Measurements from ENCODE around the gene MAP3K13. TPM values are rescaled to one million over a fixed set of nuclear protein-coding genes. Genes with fewer than 3 reads are reported as not detected.
A peak's percentile ranks its signal among the peaks of the same experiment; 100 is the strongest.
"Not testable (repeated sequence)": the region's sequence is repeated elsewhere in the genome, so short reads cannot be mapped to it uniquely, and the experiment has no call there.

The MAP3K13 gene
- total and polyA plus RNA-seq, 4 donors: 35.3 to 56.3 (median 41.7) TPM

DNA sequence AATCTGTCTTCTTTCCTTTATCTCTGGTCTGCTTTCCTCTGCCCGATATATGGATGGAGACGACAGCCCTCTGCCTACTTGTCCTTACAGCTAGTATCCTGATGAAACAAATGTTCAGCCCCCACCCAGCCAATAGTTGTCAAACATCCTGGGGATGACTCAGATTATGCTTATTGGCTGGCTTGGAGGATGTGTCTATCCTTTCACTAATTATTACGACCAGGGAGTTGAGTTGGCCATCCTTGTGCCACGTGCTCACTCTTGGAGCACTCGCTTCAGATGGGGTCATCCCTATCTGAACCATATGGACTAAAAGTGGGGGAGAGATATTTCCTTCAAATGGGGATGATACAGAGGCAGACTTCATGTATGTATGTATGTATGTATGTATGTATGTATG is 6.4 kb upstream of the MAP3K13 start:
- Histone ChIP-seq H3K9me3 (ENCODE audit: control insufficient read depth, insufficient read depth, low read length) (no peaks in the 10 kb centered on the region), H3K27ac (ENCODE audit: low read depth, low read length) (no peak overlapping the region), H3K36me3 (ENCODE audit: control insufficient read depth, insufficient read depth, low read length) (no peaks in the 10 kb centered on the region), H3K4me1 (ENCODE audit: control insufficient read depth, insufficient read depth, low read length) (no peaks in the 10 kb centered on the region), H3K4me3 (ENCODE audit: low read depth, low read length) (no peak overlapping the region), H3K27me3 (ENCODE audit: control insufficient read depth, insufficient read depth, low read length) (no peaks in the 10 kb centered on the region)
- 80% methylated on average over 2 of the region's 5 CpGs for WGBS (ENCODE audit: insufficient coverage)
- DNase-seq (ENCODE audit: low read depth in 4 of 6, low spot score in 6 of 6): no peak

DNA sequence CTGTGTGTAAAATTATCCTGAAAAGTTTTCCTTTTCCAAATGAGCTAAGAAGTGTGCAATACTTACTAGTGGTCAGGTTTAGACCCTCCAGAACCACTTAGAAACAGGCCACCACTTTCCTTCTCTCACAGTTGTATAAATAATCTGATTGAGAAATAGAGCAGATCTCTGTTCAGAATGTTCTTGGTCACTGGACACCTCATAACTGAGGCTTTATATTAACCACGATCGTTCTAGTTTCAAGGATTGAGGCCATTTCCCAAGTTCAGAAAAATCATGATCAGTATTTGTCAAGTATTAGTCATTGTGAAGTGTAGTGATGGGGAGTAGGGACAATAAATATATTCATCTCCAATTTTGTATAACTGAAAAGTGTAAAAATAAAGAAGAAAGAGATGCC is 1.0 kb upstream of the MAP3K13 start:
- WGBS (ENCODE audit: insufficient coverage): no CpG with 5 or more reads among the region's 2 CpGs
- Histone ChIP-seq H3K27ac (ENCODE audit: low read depth, low read length) (no peak overlapping the region), H3K4me1 (ENCODE audit: control insufficient read depth, insufficient read depth, low read length) (no peaks in the 10 kb centered on the region), H3K27me3 (ENCODE audit: control insufficient read depth, insufficient read depth, low read length) (no peaks in the 10 kb centered on the region), H3K4me3 (ENCODE audit: low read depth, low read length) (no peak overlapping the region), H3K36me3 (ENCODE audit: control insufficient read depth, insufficient read depth, low read length) (no peaks in the 10 kb centered on the region), H3K9me3 (ENCODE audit: control insufficient read depth, insufficient read depth, low read length) (no peaks in the 10 kb centered on the region)
- no peak for DNase-seq (ENCODE audit: low read depth in 4 of 6, low spot score in 6 of 6)

DNA sequence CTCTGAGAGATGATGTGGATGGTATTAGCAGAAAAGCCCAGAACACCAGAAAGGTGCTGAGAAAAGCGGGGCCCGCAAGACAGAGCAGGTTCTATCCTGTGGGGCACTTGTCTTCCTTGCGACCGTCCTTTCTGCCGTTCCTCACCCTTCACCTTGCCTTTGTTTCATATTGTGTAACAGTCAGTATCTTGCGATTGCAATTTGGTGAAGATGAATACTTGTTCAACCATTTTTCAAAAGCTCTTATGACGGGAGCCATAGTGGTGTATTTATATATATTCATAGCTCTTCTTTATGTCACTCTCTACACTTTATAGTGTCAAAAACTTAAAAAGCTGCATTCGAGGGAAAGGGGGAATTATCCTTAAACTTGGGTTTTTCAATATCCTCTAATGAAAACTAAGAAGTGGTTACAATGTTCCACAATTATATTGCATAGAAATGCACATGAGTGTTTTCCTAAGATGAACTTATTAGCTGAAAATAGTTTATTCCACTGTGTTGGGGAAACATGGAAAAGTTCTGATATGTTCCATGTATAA is 797 bp downstream of the MAP3K13 start:
- Histone ChIP-seq H3K9me3 (ENCODE audit: control insufficient read depth, insufficient read depth, low read length) (no peaks in the 10 kb centered on the region), H3K27ac (ENCODE audit: low read depth, low read length) (peak overlapping the region; percentile 90), H3K4me1 (ENCODE audit: control insufficient read depth, insufficient read depth, low read length) (no peaks in the 10 kb centered on the region), H3K27me3 (ENCODE audit: control insufficient read depth, insufficient read depth, low read length) (no peaks in the 10 kb centered on the region), H3K36me3 (ENCODE audit: control insufficient read depth, insufficient read depth, low read length) (no peaks in the 10 kb centered on the region), H3K4me3 (ENCODE audit: low read depth, low read length) (peak overlapping the region; percentile 65)
- no peak for DNase-seq (ENCODE audit: low read depth in 4 of 6, low spot score in 6 of 6)
- WGBS (ENCODE audit: insufficient coverage): 7% methylated on average over 2 of the region's 8 CpGs

- no peaks in the 10 kb centered on the region for H3K4me1 ChIP-seq (ENCODE audit: control insufficient read depth, insufficient read depth, low read length)
- no peak overlapping the region for H3K27ac ChIP-seq (ENCODE audit: low read depth, low read length)
- DNase-seq (ENCODE audit: low read depth in 4 of 6, low spot score in 6 of 6): no peak
- no peaks in the 10 kb centered on the region for H3K36me3 ChIP-seq (ENCODE audit: control insufficient read depth, insufficient read depth, low read length)
- no peaks in the 10 kb centered on the region for H3K27me3 ChIP-seq (ENCODE audit: control insufficient read depth, insufficient read depth, low read length)
- H3K9me3 ChIP-seq (ENCODE audit: control insufficient read depth, insufficient read depth, low read length): no peaks in the 10 kb centered on the region
- WGBS (ENCODE audit: insufficient coverage): 60% methylated on average over 1 of the region's 3 CpGs
- no peak overlapping the region for H3K4me3 ChIP-seq (ENCODE audit: low read depth, low read length)
Observed at GRCh38 chr3:185365291-185366073, 2.5 kb downstream of the MAP3K13 start.

- no CpG with 5 or more reads among the region's 1 CpG for WGBS (ENCODE audit: insufficient coverage)
- Histone ChIP-seq H3K27ac (ENCODE audit: low read depth, low read length) (no peak overlapping the region), H3K27me3 (ENCODE audit: control insufficient read depth, insufficient read depth, low read length) (no peaks in the 10 kb centered on the region), H3K4me3 (ENCODE audit: low read depth, low read length) (no peak overlapping the region), H3K36me3 (ENCODE audit: control insufficient read depth, insufficient read depth, low read length) (no peaks in the 10 kb centered on the region), H3K9me3 (ENCODE audit: control insufficient read depth, insufficient read depth, low read length) (no peaks in the 10 kb centered on the region), H3K4me1 (ENCODE audit: control insufficient read depth, insufficient read depth, low read length) (no peaks in the 10 kb centered on the region)
- peak in 1 of 6 donors; percentile 41 for DNase-seq (ENCODE audit: low read depth in 4 of 6, low spot score in 6 of 6)
Observed at GRCh38 chr3:185366074-185366335, 3.1 kb downstream of the MAP3K13 start.

- Histone ChIP-seq H3K4me3 (ENCODE audit: low read depth, low read length) (no peak overlapping the region), H3K36me3 (ENCODE audit: control insufficient read depth, insufficient read depth, low read length) (no peaks in the 10 kb centered on the region), H3K4me1 (ENCODE audit: control insufficient read depth, insufficient read depth, low read length) (peaks cover 3% of the 10 kb centered on the region), H3K27ac (ENCODE audit: low read depth, low read length) (no peak overlapping the region), H3K9me3 (ENCODE audit: control insufficient read depth, insufficient read depth, low read length) (no peaks in the 10 kb centered on the region), H3K27me3 (ENCODE audit: control insufficient read depth, insufficient read depth, low read length) (no peaks in the 10 kb centered on the region)
- peak in 1 of 6 donors; percentile 25 for DNase-seq (ENCODE audit: low read depth in 4 of 6, low spot score in 6 of 6)
Observed at GRCh38 chr3:185366913-185367312, 4.0 kb downstream of the MAP3K13 start.

GRCh38 chr3:185370349-185370748 is 7.4 kb downstream of the MAP3K13 start:
- H3K36me3 ChIP-seq (ENCODE audit: control insufficient read depth, insufficient read depth, low read length); H3K4me1 ChIP-seq (ENCODE audit: control insufficient read depth, insufficient read depth, low read length); DNase-seq (ENCODE audit: low read depth in 4 of 6, low spot score in 6 of 6); H3K27me3 ChIP-seq (ENCODE audit: control insufficient read depth, insufficient read depth, low read length); H3K9me3 ChIP-seq (ENCODE audit: control insufficient read depth, insufficient read depth, low read length); H3K27ac ChIP-seq (ENCODE audit: low read depth, low read length); H3K4me3 ChIP-seq (ENCODE audit: low read depth, low read length): not testable (repeated sequence)
- 64% methylated on average over 2 of the region's 6 CpGs for WGBS (ENCODE audit: insufficient coverage)

DNA sequence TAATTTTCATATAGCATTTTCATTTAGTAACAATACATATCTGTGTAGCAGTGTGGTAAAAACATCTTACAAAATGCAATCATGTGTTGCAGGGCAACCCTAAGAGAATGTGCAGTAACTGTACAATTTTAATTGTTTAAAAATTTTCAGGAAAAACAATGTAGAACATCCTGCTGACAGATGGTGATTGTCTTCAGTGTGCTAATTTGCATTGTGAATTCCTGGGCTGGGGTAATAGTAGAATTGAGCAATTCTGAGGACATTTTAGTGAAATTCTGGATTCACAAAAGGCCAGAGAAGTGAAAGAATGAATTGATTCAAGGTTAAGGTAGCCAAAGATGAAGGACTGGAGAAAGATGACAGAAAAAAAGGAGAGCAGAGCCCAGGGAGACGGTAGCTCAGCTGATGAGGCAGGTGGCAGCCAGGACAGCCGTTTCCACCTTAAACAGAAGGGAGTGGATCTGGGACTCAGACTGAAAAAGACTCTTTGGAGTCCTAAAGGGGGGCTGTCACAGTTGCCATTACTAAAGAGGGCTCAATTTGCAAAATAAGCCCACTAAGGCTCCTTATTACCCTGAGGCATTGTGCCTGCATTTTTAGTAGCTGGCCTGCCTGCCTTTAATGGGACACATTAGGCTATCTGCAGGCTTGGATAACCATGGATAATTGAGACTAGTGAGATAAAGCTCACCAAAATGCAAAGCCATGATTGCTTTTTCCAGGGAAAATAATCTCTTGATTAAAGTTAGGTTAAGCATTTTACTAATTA is 8.6 kb downstream of the MAP3K13 start:
- WGBS (ENCODE audit: insufficient coverage): 22% methylated on average over 1 of the region's 2 CpGs
- H3K27ac ChIP-seq (ENCODE audit: low read depth, low read length): no peak overlapping the region
- H3K4me1 ChIP-seq (ENCODE audit: control insufficient read depth, insufficient read depth, low read length): peaks cover 3% of the 10 kb centered on the region
- H3K36me3 ChIP-seq (ENCODE audit: control insufficient read depth, insufficient read depth, low read length): no peaks in the 10 kb centered on the region
- H3K27me3 ChIP-seq (ENCODE audit: control insufficient read depth, insufficient read depth, low read length): no peaks in the 10 kb centered on the region
- no peak overlapping the region for H3K4me3 ChIP-seq (ENCODE audit: low read depth, low read length)
- no peaks in the 10 kb centered on the region for H3K9me3 ChIP-seq (ENCODE audit: control insufficient read depth, insufficient read depth, low read length)
- DNase-seq (ENCODE audit: low read depth in 4 of 6, low spot score in 6 of 6): peak in 2 of 6 donors; percentile 73 to 89

DNA sequence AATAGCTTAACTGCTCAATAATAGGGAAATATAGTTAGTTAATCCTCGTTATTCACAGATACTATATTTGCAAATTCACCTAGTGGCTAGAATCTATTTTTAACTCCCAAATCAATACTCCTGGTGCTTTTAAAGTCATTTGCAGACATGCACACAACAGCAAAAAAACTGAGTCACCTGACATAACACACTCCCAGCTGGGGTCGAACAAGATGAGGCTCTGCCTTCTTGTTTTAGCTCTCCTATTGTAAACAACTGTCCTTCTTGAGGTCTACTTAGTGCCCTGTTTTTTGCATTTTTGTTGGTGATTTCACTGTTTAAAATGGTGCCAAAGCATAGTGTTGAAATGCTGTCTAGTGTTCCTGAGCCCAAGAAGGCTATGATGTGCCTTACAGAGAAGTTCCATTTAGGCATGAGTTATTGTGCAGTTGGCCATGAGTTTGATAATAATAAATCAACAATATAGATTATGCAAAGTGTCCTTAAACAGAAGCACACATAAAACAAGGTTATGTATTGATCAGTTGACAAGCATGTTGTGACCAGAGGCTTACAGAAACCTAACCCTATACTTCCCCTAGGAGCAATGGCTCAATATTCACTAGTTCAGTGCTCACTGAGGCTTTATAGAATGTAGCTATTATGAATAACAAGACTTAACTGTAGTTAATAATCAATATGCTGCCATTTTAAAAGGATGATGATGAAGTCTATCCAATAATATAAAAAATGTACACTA is 18.6 kb downstream of the MAP3K13 start:
- Histone ChIP-seq H3K4me3 (ENCODE audit: low read depth, low read length) (no peak overlapping the region), H3K4me1 (ENCODE audit: control insufficient read depth, insufficient read depth, low read length) (no peaks in the 10 kb centered on the region), H3K27ac (ENCODE audit: low read depth, low read length) (no peak overlapping the region), H3K36me3 (ENCODE audit: control insufficient read depth, insufficient read depth, low read length) (no peaks in the 10 kb centered on the region), H3K9me3 (ENCODE audit: control insufficient read depth, insufficient read depth, low read length) (no peaks in the 10 kb centered on the region), H3K27me3 (ENCODE audit: control insufficient read depth, insufficient read depth, low read length) (no peaks in the 10 kb centered on the region)
- no peak for DNase-seq (ENCODE audit: low read depth in 4 of 6, low spot score in 6 of 6)
- no CpG with 5 or more reads among the region's 2 CpGs for WGBS (ENCODE audit: insufficient coverage)
